Prostate gland (tissue), 2 donors: Measurements from ENCODE around the gene STRN3.

Source experiments
- CTCF ChIP-seq, 4 experiments: fragments of 200-600 bp in 2 of 4; fragments of 450-650 bp in 2 of 4; sonication (generic) in 2 of 4; IDR thresholded peaks; 1 replicate in 3 of 4; 2 replicates in 1 of 4; pipeline ENCODE4 v1.5.1; 2016 to 2019; ENCODE audit warnings: antibody characterized with exemption in 4 of 4, mild to moderate bottlenecking in 2 of 4, moderate library complexity in 2 of 4
- POLR2AphosphoS5 ChIP-seq: sonication (generic); formaldehyde crosslinking; IDR thresholded peaks from one replicate; pipeline ENCODE4 v1.6.1; 2017; ENCODE audit warnings: antibody characterized with exemption

- TF ChIP-seq POLR2AphosphoS5 (no peak), CTCF (IDR thresholded peaks at IDR 0.05) (no peak)
Measured at GRCh38 chr14:30894923-30895515, 131.2 kb downstream of the STRN3 start.
